ENCODE measurements around the gene SEMA5A. TPM values are rescaled to one million over a fixed set of nuclear protein-coding genes. Genes with fewer than 3 reads are reported as not detected.

SEMA5A gene
- total RNA-seq, 2 experiments from 2014 or later = not detected

DNA sequence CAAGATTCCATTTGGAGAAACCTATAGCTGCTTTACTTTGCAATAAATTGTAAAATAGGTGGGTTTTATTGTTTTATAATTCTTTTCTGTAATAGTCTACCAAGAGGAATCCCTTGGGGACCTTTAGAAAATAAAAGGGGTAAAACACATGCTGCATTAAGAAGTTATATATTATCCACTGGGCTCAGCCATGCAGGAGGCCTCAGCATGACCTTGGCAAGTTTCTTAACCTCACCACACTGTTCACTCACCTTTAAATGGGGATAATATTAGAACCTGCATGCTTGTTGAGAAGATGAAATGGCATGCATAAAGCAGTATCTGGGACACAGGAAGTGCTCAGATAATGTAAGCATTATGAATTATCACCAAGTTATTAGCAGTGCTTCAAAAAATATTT lies 120.2 kb downstream of the SEMA5A start:
- H3K36me3 Mint-ChIP-seq (ENCODE audit: low read depth) = no peaks in the 10 kb centered on the region
- intact Hi-C loops (cut with micrococcal nuclease) = no loop called here
- TF ChIP-seq, protein P1, sequence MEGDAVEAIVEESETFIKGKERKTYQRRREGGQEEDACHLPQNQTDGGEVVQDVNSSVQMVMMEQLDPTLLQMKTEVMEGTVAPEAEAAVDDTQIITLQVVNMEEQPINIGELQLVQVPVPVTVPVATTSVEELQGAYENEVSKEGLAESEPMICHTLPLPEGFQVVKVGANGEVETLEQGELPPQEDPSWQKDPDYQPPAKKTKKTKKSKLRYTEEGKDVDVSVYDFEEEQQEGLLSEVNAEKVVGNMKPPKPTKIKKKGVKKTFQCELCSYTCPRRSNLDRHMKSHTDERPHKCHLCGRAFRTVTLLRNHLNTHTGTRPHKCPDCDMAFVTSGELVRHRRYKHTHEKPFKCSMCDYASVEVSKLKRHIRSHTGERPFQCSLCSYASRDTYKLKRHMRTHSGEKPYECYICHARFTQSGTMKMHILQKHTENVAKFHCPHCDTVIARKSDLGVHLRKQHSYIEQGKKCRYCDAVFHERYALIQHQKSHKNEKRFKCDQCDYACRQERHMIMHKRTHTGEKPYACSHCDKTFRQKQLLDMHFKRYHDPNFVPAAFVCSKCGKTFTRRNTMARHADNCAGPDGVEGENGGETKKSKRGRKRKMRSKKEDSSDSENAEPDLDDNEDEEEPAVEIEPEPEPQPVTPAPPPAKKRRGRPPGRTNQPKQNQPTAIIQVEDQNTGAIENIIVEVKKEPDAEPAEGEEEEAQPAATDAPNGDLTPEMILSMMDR (IDR thresholded peaks at IDR 0.05) = no peak
- H3K4me3 Mint-ChIP-seq = no peak overlapping the region
- no peaks in the 10 kb centered on the region for H3K27me3 Mint-ChIP-seq
- no peaks in the 10 kb centered on the region for H3K9me3 Mint-ChIP-seq
- ATAC-seq = no peak
- no peaks in the 10 kb centered on the region for H3K4me1 Mint-ChIP-seq (ENCODE audit: low read depth)
- DNase-seq = no peak
- ChIA-PET CTCF (no interaction called here), POLR2A (no interaction called here)
- no peak overlapping the region for H3K27ac Mint-ChIP-seq

DNA sequence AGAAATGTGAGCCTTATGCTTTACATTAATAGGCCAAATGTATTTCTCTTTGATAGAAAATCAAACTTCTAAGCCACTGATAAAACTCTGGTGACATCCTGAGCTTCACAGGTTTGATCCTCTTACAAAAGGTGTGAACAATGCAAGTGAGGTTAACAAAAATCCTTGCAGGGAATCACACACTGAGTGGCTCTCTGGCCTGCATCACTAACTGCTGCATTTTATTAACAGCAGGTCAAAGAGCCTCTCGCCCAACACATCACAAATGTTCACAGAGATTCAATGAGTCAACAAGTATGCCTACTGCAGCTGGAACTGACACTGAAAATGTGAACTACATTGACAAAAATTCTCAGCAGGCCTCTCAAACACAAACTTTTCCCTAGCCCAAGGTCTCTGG lies 122.3 kb downstream of the SEMA5A start:
- no peaks in the 10 kb centered on the region for H3K27me3 Mint-ChIP-seq
- no peaks in the 10 kb centered on the region for H3K4me1 Mint-ChIP-seq (ENCODE audit: low read depth)

DNA sequence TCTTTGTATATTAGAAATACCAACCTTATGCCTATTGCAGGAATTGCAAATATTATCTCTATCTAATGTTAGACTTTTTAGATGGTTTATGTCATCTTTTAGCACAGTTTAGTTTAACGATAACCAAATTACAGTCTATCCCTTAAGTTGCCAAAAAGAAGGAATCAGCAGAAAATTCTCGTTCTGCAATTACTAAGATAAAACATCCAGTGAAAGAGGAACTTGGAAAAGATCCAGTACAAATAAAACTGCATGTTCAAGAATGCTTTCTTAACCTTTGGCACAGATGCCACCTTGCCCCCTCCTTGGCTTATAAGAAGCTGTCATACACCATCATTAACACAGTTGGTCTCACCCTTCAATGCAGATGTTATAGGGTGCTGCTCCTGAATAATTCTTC lies 124.0 kb downstream of the SEMA5A start:
- DNase-seq = no peak
- peaks cover 5% of the 10 kb centered on the region for H3K9me3 Mint-ChIP-seq
- ChIA-PET CTCF (no interaction called here), POLR2A (no interaction called here)
- ATAC-seq = no peak
- H3K4me1 Mint-ChIP-seq (ENCODE audit: low read depth) = no peaks in the 10 kb centered on the region
- TF ChIP-seq, protein P1 (IDR thresholded peaks at IDR 0.05) = no peak
- H3K4me3 Mint-ChIP-seq = no peak overlapping the region
- no peaks in the 10 kb centered on the region for H3K27me3 Mint-ChIP-seq
- intact Hi-C loops (cut with micrococcal nuclease) = no loop called here
- no peaks in the 10 kb centered on the region for H3K36me3 Mint-ChIP-seq (ENCODE audit: low read depth)
- H3K27ac Mint-ChIP-seq = no peak overlapping the region

More for the DNA sequence above, 122.3 kb downstream of the SEMA5A start:
- Mint-ChIP-seq H3K27ac (no peak overlapping the region), H3K4me3 (no peak overlapping the region), H3K9me3 (peaks cover 3% of the 10 kb centered on the region), H3K36me3 (ENCODE audit: low read depth) (no peaks in the 10 kb centered on the region)
- intact Hi-C loops (cut with micrococcal nuclease) = no loop called here
- TF ChIP-seq, protein P1 (IDR thresholded peaks at IDR 0.05) = no peak
- no peak for DNase-seq
- ChIA-PET POLR2A (no interaction called here), CTCF (no interaction called here)
- no peak for ATAC-seq

DNA sequence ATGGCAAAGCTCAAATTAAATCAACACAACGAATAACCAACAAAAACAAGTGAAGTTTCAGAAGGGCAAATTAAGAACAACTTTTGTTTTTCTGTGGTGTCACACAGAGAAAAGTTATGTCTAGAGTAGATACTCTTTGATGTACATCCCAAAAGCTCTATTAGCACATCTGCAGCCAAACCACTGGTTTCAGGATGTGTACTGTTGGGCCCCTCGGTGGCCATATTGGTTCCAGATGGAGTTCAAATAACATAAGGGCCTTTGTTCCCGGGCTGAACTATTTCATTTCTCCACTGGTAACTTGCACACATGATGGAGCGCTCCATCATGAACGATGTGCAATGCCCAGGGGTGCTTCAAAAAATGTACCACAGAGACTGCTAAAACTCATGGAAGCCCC lies 126.1 kb downstream of the SEMA5A start:
- Mint-ChIP-seq H3K9me3 (peaks cover 5% of the 10 kb centered on the region), H3K27me3 (no peaks in the 10 kb centered on the region), H3K4me1 (ENCODE audit: low read depth) (no peaks in the 10 kb centered on the region), H3K27ac (no peak overlapping the region), H3K4me3 (no peak overlapping the region), H3K36me3 (ENCODE audit: low read depth) (no peaks in the 10 kb centered on the region)
- ChIA-PET POLR2A (no interaction called here), CTCF (no interaction called here)
- intact Hi-C loops (cut with micrococcal nuclease) = no loop called here
- TF ChIP-seq, protein P1 (IDR thresholded peaks at IDR 0.05) = no peak
- DNase-seq (no peak), ATAC-seq (no peak)

DNA sequence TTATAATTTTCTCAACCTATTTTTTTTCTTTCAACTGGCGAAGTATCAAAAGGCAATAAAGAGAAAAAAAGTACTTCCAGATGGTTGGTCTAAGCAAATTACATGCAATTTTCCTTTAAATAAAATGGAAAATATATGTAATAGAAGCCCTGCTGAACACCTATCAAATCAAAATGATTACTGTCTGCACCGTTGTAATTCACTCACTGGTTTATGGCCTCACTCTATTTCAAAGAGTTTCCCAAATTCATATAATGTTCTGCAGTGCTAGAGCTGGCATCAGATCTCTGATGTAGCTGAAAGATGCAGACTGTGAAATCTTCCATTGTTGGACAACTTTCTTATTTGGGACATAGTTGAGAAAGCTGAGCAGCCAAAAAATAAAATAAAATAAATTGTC lies 130.3 kb downstream of the SEMA5A start:
- intact Hi-C loops (cut with micrococcal nuclease) = no loop called here
- no peak for DNase-seq
- H3K4me3 Mint-ChIP-seq = no peak overlapping the region
- no peaks in the 10 kb centered on the region for H3K36me3 Mint-ChIP-seq (ENCODE audit: low read depth)
- no peak for ATAC-seq
- no peaks in the 10 kb centered on the region for H3K4me1 Mint-ChIP-seq (ENCODE audit: low read depth)
- H3K27ac Mint-ChIP-seq = no peak overlapping the region
- peaks cover 6% of the 10 kb centered on the region for H3K9me3 Mint-ChIP-seq
- ChIA-PET POLR2A (no interaction called here), CTCF (no interaction called here)
- H3K27me3 Mint-ChIP-seq = no peaks in the 10 kb centered on the region
- TF ChIP-seq, protein P1 (IDR thresholded peaks at IDR 0.05) = no peak
